Activated naive CD8-positive, alpha-beta T cell (primary cell): Measurements from ENCODE around the gene DUOXA1.
"Not testable (repeated sequence)": the region's sequence is repeated elsewhere in the genome, so short reads cannot be mapped to it uniquely, and the experiment has no call there.

Experiments used
- H3K27ac Mint-ChIP-seq: one replicate; pipeline ENCODE4 v1.8.0; 2021; ENCODE audit warnings: mixed read lengths
- H3K27me3 Mint-ChIP-seq: one replicate; pipeline ENCODE4 v1.8.0; 2021; ENCODE audit warnings: mixed read lengths
- H3K36me3 Mint-ChIP-seq: one replicate; pipeline ENCODE4 v1.8.0; 2021; ENCODE audit warnings: mixed read lengths
- H3K4me1 Mint-ChIP-seq: one replicate; pipeline ENCODE4 v1.8.0; 2021; ENCODE audit warnings: low read depth, mixed read lengths
- H3K4me3 Mint-ChIP-seq: one replicate; pipeline ENCODE4 v1.8.0; 2021; ENCODE audit warnings: mild to moderate bottlenecking, mixed read lengths
- H3K9me3 Mint-ChIP-seq: one replicate; pipeline ENCODE4 v1.8.0; 2021; ENCODE audit warnings: low read depth, mixed read lengths

DUOXA1 gene

GRCh38 chr15:45083223-45083622 is 46.5 kb downstream of the DUOXA1 start:
- Mint-ChIP-seq H3K27ac (no peak overlapping the region), H3K4me3 (no peak overlapping the region), H3K27me3 (peaks cover 14% of the 10 kb centered on the region), H3K36me3 (no peaks in the 10 kb centered on the region), H3K4me1 (no peaks in the 10 kb centered on the region), H3K9me3 (no peaks in the 10 kb centered on the region)

DNA sequence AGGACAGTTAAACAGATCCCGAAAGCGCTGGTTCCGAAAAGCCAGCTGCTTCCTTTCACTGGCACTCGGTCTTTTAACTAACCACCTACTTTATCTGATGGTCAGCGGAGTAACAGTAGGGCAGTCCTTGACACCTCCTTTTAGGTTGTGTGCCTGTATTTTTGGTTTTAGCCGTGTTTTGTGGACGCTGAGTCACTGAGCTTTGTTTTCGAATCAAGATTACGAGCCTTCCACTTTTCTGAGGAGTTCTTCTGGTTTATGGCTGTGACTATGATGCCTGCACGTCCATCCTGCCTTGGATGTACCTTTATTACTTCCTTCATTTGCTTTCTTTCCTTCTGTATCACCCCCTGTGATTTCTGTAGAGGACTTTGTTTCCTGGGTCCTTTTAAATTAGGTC is 47.3 kb downstream of the DUOXA1 start:
- H3K27me3 Mint-ChIP-seq, H3K4me3 Mint-ChIP-seq, H3K36me3 Mint-ChIP-seq, H3K9me3 Mint-ChIP-seq, H3K27ac Mint-ChIP-seq, H3K4me1 Mint-ChIP-seq: not testable (repeated sequence)

- H3K9me3 Mint-ChIP-seq, H3K27me3 Mint-ChIP-seq, H3K4me3 Mint-ChIP-seq, H3K36me3 Mint-ChIP-seq, H3K27ac Mint-ChIP-seq, H3K4me1 Mint-ChIP-seq: not testable (repeated sequence)
Observed at GRCh38 chr15:45080593-45080992, 49.1 kb downstream of the DUOXA1 start.

DNA sequence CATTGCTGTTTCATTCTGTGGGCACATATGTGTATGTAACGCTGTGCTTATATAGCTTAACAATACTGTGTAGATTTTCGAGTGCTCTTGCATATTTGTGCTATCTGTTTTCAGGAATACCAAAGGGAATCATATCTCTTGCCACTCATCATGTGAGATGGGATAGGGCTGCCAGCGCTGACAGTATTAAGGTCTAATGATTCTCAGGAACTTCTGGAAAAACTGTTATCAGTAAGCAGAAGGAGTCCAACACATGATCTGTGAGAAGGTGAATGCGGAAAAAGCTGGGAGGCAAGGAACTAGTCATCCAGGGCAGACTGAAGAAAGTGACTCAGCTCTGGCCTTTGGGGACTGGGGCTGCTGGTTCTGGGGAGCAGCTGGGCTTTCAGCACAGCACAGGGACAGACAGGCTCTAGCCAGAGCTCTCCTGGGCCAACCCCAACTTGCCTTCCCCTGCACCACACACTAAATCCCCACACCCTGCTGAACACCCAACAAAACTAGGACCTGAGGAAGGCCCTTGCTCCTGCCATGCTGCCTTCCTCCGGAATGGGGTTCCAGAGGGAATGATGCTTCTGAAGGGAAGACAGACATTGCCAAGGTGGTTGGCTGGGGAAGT is 49.9 kb downstream of the DUOXA1 start:
- not testable (repeated sequence) for H3K36me3 Mint-ChIP-seq, H3K27me3 Mint-ChIP-seq, H3K9me3 Mint-ChIP-seq, H3K4me3 Mint-ChIP-seq, H3K27ac Mint-ChIP-seq, H3K4me1 Mint-ChIP-seq

- H3K36me3 Mint-ChIP-seq, H3K27ac Mint-ChIP-seq, H3K4me3 Mint-ChIP-seq, H3K27me3 Mint-ChIP-seq, H3K4me1 Mint-ChIP-seq, H3K9me3 Mint-ChIP-seq: not testable (repeated sequence)
Observed at GRCh38 chr15:45079201-45079600, 50.5 kb downstream of the DUOXA1 start.

GRCh38 chr15:45077391-45077790 is 52.3 kb downstream of the DUOXA1 start:
- not testable (repeated sequence) for H3K4me3 Mint-ChIP-seq, H3K36me3 Mint-ChIP-seq, H3K4me1 Mint-ChIP-seq, H3K27me3 Mint-ChIP-seq, H3K9me3 Mint-ChIP-seq, H3K27ac Mint-ChIP-seq

GRCh38 chr15:45075440-45076320 is 54.0 kb downstream of the DUOXA1 start:
- H3K9me3 Mint-ChIP-seq, H3K4me3 Mint-ChIP-seq, H3K27ac Mint-ChIP-seq, H3K36me3 Mint-ChIP-seq, H3K4me1 Mint-ChIP-seq, H3K27me3 Mint-ChIP-seq: not testable (repeated sequence)

DNA sequence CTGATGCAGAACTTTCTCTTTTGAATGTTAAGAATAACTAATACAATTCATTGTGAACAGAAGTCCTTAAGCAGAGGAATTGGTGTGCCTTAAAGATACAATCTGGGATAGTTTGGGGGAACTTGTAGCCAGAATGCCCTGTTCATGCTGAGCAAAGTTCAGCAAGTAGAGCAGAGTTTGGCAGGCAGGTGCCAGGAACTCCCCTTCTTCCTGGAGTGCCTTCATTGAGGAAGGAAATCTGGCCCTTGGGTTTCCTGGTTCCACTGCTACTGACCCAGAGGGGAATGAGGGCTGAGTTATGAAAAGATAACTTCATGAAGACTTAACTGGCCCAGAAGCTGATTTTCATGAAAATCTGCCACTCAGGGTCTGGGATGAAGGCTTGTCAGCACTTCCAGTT is 56.1 kb downstream of the DUOXA1 start:
- not testable (repeated sequence) for H3K27ac Mint-ChIP-seq, H3K4me3 Mint-ChIP-seq, H3K4me1 Mint-ChIP-seq, H3K27me3 Mint-ChIP-seq, H3K36me3 Mint-ChIP-seq, H3K9me3 Mint-ChIP-seq

- not testable (repeated sequence) for H3K27me3 Mint-ChIP-seq, H3K4me1 Mint-ChIP-seq, H3K36me3 Mint-ChIP-seq, H3K27ac Mint-ChIP-seq, H3K4me3 Mint-ChIP-seq, H3K9me3 Mint-ChIP-seq
Observed at GRCh38 chr15:45069942-45070360, 59.7 kb downstream of the DUOXA1 start.
